ENCODE results near the gene NAA25. TPM values are rescaled to one million over a fixed set of nuclear protein-coding genes. Genes with fewer than 3 reads are reported as not detected.

The NAA25 gene
- total and polyA plus RNA-seq, 9 of the 15 experiments (the other 6 are each of a cell fraction or from before 2014, with no cell fraction given), result 26.6 to 59.6 (median 48.9) TPM

GRCh38 chr12:112108202-112109079 lies at the start of gene NAA25 (continued):
- TF ChIP-seq RNF219 (CRISPR knock-in tag; IDR thresholded peaks at IDR 0.05) (no peak), NFIX (CRISPR knock-in tag; IDR thresholded peaks at IDR 0.05; ENCODE audit: low read depth) (no peak), SMARCA4 (IDR thresholded peaks at IDR 0.05) (no peak), HMGXB4 (CRISPR knock-in tag; IDR thresholded peaks at IDR 0.05) (peak; percentile 95), BRF1 (IDR thresholded peaks at IDR 0.05; ENCODE audit: borderline replicate concordance, extremely low read depth, insufficient read length) (no peak), POLR2H (tag; IDR thresholded peaks at IDR 0.05; ENCODE audit: low read depth) (no peak), HNRNPH1 (optimal IDR thresholded peaks at IDR 0.05; ENCODE audit: low read depth, low read length) (no peak)
- TF ChIP-seq, protein P1, sequence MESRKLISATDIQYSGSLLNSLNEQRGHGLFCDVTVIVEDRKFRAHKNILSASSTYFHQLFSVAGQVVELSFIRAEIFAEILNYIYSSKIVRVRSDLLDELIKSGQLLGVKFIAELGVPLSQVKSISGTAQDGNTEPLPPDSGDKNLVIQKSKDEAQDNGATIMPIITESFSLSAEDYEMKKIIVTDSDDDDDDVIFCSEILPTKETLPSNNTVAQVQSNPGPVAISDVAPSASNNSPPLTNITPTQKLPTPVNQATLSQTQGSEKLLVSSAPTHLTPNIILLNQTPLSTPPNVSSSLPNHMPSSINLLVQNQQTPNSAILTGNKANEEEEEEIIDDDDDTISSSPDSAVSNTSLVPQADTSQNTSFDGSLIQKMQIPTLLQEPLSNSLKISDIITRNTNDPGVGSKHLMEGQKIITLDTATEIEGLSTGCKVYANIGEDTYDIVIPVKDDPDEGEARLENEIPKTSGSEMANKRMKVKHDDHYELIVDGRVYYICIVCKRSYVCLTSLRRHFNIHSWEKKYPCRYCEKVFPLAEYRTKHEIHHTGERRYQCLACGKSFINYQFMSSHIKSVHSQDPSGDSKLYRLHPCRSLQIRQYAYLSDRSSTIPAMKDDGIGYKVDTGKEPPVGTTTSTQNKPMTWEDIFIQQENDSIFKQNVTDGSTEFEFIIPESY (CRISPR knock-in tag; IDR thresholded peaks at IDR 0.05), result no peak
- TF ChIP-seq, protein P2, sequence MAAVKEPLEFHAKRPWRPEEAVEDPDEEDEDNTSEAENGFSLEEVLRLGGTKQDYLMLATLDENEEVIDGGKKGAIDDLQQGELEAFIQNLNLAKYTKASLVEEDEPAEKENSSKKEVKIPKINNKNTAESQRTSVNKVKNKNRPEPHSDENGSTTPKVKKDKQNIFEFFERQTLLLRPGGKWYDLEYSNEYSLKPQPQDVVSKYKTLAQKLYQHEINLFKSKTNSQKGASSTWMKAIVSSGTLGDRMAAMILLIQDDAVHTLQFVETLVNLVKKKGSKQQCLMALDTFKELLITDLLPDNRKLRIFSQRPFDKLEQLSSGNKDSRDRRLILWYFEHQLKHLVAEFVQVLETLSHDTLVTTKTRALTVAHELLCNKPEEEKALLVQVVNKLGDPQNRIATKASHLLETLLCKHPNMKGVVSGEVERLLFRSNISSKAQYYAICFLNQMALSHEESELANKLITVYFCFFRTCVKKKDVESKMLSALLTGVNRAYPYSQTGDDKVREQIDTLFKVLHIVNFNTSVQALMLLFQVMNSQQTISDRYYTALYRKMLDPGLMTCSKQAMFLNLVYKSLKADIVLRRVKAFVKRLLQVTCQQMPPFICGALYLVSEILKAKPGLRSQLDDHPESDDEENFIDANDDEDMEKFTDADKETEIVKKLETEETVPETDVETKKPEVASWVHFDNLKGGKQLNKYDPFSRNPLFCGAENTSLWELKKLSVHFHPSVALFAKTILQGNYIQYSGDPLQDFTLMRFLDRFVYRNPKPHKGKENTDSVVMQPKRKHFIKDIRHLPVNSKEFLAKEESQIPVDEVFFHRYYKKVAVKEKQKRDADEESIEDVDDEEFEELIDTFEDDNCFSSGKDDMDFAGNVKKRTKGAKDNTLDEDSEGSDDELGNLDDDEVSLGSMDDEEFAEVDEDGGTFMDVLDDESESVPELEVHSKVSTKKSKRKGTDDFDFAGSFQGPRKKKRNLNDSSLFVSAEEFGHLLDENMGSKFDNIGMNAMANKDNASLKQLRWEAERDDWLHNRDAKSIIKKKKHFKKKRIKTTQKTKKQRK (IDR thresholded peaks at IDR 0.05; ENCODE audit: borderline replicate concordance, low read depth, low read length), result no peak
- TF ChIP-seq, protein P3, sequence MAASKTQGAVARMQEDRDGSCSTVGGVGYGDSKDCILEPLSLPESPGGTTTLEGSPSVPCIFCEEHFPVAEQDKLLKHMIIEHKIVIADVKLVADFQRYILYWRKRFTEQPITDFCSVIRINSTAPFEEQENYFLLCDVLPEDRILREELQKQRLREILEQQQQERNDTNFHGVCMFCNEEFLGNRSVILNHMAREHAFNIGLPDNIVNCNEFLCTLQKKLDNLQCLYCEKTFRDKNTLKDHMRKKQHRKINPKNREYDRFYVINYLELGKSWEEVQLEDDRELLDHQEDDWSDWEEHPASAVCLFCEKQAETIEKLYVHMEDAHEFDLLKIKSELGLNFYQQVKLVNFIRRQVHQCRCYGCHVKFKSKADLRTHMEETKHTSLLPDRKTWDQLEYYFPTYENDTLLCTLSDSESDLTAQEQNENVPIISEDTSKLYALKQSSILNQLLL (CRISPR knock-in tag; IDR thresholded peaks at IDR 0.05; ENCODE audit: borderline replicate concordance), result no peak
- TF ChIP-seq, protein P4, sequence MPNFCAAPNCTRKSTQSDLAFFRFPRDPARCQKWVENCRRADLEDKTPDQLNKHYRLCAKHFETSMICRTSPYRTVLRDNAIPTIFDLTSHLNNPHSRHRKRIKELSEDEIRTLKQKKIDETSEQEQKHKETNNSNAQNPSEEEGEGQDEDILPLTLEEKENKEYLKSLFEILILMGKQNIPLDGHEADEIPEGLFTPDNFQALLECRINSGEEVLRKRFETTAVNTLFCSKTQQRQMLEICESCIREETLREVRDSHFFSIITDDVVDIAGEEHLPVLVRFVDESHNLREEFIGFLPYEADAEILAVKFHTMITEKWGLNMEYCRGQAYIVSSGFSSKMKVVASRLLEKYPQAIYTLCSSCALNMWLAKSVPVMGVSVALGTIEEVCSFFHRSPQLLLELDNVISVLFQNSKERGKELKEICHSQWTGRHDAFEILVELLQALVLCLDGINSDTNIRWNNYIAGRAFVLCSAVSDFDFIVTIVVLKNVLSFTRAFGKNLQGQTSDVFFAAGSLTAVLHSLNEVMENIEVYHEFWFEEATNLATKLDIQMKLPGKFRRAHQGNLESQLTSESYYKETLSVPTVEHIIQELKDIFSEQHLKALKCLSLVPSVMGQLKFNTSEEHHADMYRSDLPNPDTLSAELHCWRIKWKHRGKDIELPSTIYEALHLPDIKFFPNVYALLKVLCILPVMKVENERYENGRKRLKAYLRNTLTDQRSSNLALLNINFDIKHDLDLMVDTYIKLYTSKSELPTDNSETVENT (CRISPR knock-in tag; IDR thresholded peaks at IDR 0.05), result peak; percentile 72; the same call in 1 of the 2 replicates
